ENCODE results near the gene DTX3. TPM values are rescaled to one million over a fixed set of nuclear protein-coding genes. Genes with fewer than 3 reads are reported as not detected.

The DTX3 gene
- total RNA-seq, 1 experiment from 2014 or later: 67.5 TPM

DNA sequence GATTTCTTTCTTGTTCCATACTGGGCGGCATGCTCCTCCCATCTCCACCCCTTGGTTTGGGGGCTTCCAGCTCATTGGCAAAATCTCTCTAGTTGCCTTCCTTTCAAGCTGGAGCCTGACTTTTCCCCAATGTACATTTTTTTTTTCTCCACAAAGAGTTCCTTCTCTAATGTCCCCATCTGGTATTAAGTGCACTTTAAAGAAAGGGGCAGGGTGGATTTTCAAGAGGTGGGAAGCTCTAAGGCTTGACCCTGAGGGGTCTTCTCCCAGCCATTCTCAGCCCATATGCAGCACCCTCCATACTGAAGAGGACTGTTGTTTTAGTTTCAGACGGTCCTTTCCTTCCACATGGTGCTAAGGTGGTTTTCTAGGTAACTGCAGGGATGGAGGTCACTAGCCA, 19.5 kb upstream of the DTX3 start:
- Histone ChIP-seq H3K9me3 (ENCODE audit: control insufficient read depth, low read depth, low read length) (no peaks in the 10 kb centered on the region), H4K20me1 (ENCODE audit: control insufficient read depth, insufficient read depth, insufficient read length) (no peaks in the 10 kb centered on the region), H4K5ac (ENCODE audit: insufficient read length, low read depth, low read length) (no peak overlapping the region), H3K27me3 (ENCODE audit: insufficient read depth, low read length) (no peaks in the 10 kb centered on the region), H3T11ph (ENCODE audit: low read length) (no peak overlapping the region), H3K79me2 (ENCODE audit: insufficient read depth, low read length) (no peaks in the 10 kb centered on the region), H3K14ac (ENCODE audit: insufficient read depth, low read length) (no peak overlapping the region), H3K79me1 (ENCODE audit: insufficient read depth, low read depth, low read length, poor library complexity, severe bottlenecking) (no peaks in the 10 kb centered on the region), H3K56ac (ENCODE audit: insufficient read length, low read depth, low read length) (no peak overlapping the region), H2AFZ (ENCODE audit: low read length) (no peak overlapping the region), H2BK120ac (ENCODE audit: low read depth, low read length, poor library complexity, severe bottlenecking) (no peak overlapping the region), H3K4me2 (ENCODE audit: insufficient read depth, insufficient read length, low read length) (no peak overlapping the region), H4K8ac (replicated peaks; ENCODE audit: insufficient read length, low read depth, low read length) (no peak overlapping the region), H3K27ac (ENCODE audit: insufficient read length, low read depth, low read length) (no peak overlapping the region), H3K9ac (ENCODE audit: extremely low read depth, insufficient read length, low read length) (no peak overlapping the region), H2BK15ac (ENCODE audit: low read depth, low read length) (no peak overlapping the region), H3K23me2 (ENCODE audit: insufficient read length, low read depth, low read length, poor library complexity, severe bottlenecking) (no peaks in the 10 kb centered on the region), H2BK20ac (ENCODE audit: low read depth, low read length, poor library complexity, severe bottlenecking) (no peak overlapping the region), H2AK5ac (ENCODE audit: insufficient read length, low read length) (no peak overlapping the region), H3K23ac (ENCODE audit: insufficient read length, low read depth, low read length) (no peak overlapping the region), H3K4me1 (ENCODE audit: insufficient read depth, low read length) (no peaks in the 10 kb centered on the region), H2BK12ac (ENCODE audit: insufficient read length, low read depth, low read length) (no peak overlapping the region), H2BK5ac (ENCODE audit: insufficient read length, low read length) (no peak overlapping the region), H3K4ac (ENCODE audit: low read depth, low read length) (no peak overlapping the region), H3K18ac (ENCODE audit: insufficient read length, low read depth, low read length) (no peak overlapping the region), H4K91ac (ENCODE audit: insufficient read length, low read depth, low read length) (no peak overlapping the region)
- no CpG with 5 or more reads among the region's 2 CpGs for WGBS (ENCODE audit: extremely low coverage, insufficient read length, low lambda C conversion rate)
- H3K9me3 Mint-ChIP-seq: no peaks in the 10 kb centered on the region
- H3K4me1 Mint-ChIP-seq: peaks cover under 1 to 2% of the 10 kb centered on the region in 2 experiments; a peak in 2 of 4 replicates
- H3K4me3 Mint-ChIP-seq: no peak overlapping the region
- no peaks in the 10 kb centered on the region for H3K27me3 Mint-ChIP-seq (ENCODE audit: low read depth)
- TF ChIP-seq, protein P1, sequence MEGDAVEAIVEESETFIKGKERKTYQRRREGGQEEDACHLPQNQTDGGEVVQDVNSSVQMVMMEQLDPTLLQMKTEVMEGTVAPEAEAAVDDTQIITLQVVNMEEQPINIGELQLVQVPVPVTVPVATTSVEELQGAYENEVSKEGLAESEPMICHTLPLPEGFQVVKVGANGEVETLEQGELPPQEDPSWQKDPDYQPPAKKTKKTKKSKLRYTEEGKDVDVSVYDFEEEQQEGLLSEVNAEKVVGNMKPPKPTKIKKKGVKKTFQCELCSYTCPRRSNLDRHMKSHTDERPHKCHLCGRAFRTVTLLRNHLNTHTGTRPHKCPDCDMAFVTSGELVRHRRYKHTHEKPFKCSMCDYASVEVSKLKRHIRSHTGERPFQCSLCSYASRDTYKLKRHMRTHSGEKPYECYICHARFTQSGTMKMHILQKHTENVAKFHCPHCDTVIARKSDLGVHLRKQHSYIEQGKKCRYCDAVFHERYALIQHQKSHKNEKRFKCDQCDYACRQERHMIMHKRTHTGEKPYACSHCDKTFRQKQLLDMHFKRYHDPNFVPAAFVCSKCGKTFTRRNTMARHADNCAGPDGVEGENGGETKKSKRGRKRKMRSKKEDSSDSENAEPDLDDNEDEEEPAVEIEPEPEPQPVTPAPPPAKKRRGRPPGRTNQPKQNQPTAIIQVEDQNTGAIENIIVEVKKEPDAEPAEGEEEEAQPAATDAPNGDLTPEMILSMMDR (conservative IDR thresholded peaks at IDR 0.05): no peak
- H3K27ac Mint-ChIP-seq: no peak overlapping the region
- peaks cover 10 to 36% (median 26%) of the 10 kb centered on the region in 3 experiments for H3K36me3 Mint-ChIP-seq (ENCODE audit: insufficient read depth in 1 of 3, low read depth in 3 of 3)
- DNase-seq: no peak
